Stimulated activated CD4-positive, alpha-beta T cell treated with anti-CD3 and anti-CD28 coated beads, Interleukin-15, amount 100 ng/mL, for 1 hour (primary cell): ENCODE results near the gene PDE4A.
"Not testable (repeated sequence)": the region's sequence is repeated elsewhere in the genome, so short reads cannot be mapped to it uniquely, and the experiment has no call there.

Experiments used
- DNase-seq, 2 donors: peaks; one replicate each; pipeline ENCODE4 v3.0.0-alpha.2; 2020; ENCODE audit warnings: low read depth in 1 of 2, low spot score in 1 of 2

Gene PDE4A

GRCh38 chr19:10403137-10404021 lies 17.0 kb upstream of the PDE4A start, which contains the start of gene CDC37:
CDC37 (minus strand) TSS chr19:10403542; CDS start chr19:10403479, 63 bp downstream.
- peak; percentile 96 to 98 for DNase-seq

DNA sequence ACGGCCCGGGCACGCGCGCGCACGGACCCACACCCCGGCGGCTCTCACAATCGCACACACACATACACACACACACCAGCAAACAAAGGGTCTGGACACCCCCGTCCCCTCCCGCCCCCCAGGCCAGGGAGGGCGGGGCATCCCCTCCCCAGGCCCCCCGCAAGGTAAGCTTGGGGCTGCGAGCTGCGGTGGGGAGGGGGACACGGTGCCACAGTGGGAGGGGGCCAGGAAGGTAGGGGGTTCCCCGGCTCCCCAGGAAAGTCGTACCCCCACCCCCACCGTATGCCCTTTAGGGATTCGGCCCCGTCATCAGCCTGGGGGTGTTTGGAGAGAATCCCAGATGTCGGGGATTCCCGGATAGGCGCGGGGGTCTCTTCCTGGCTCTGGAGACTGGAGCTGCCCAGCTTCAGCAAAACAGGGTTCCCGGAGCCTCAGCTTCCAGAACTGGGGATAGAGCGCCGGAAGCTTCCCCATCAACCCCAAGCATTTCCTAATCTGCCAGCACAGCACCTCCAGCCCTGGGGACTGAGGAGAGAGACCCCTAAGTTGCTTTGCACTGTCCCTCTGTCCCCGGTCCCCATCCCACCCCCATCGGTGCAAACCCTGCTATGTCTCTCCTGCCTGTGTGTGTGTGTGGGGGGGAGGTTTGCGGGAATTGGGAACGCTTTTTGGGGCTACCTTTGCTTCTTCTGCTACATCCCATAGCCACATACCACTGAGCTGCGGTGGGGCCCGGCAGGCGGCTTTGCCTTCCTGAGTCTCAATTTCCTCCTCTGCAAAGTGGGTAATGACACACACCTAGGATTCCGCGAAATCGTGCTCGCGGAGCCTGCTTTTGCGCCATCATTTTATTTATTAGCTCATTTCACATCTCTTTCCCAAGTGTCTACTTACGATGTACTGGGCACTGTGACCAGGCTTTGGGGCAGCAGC lies 15.2 kb upstream of the PDE4A start:
- DNase-seq = no peak

DNA sequence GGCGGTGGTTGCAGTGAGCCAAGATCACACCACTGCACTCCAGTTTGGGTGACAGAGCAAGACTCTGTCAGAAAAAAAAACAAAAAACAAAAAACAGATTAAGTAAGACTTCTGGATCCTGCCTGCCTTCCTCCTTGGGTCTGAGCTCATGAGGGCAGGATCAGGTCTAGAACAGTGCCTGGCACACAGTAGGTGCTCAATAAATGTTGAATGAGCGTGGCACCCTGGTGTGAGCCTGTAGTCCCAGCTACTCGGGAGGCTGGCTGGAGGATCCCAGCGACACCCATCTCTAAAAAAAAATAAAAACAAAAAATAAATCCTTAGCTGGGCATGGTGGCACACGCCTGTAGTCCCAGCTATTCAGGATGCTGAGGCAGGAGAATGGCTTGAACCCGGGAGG lies 14.1 kb upstream of the PDE4A start:
- DNase-seq = no peak

DNA sequence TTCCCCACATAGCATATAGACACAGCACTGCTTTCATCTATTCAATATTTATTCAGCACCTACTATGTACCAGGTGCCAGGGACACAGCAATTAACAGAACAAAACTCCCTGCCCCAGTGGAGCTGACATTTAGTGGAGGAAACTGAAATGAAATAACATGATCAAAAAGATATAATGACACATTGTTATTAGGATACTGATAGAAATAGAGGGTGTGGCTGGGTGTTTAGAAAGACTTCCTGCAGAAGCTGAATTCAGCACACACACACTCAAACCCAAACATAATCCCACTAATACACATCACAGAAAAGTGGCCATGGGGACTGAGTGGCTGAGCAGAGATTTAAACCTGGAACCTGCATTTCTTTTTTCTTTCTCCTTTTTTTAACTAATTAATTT lies 13.2 kb upstream of the PDE4A start:
- DNase-seq = no peak

GRCh38 chr19:10408511-10409283 lies 11.6 kb upstream of the PDE4A start:
- no peak for DNase-seq

- not testable (repeated sequence) for DNase-seq
These were observed 9.1 kb upstream of the PDE4A start for GRCh38 chr19:10411224-10411623.

- DNase-seq = no peak
These were observed 7.9 kb upstream of the PDE4A start for GRCh38 chr19:10412257-10412977.

DNA sequence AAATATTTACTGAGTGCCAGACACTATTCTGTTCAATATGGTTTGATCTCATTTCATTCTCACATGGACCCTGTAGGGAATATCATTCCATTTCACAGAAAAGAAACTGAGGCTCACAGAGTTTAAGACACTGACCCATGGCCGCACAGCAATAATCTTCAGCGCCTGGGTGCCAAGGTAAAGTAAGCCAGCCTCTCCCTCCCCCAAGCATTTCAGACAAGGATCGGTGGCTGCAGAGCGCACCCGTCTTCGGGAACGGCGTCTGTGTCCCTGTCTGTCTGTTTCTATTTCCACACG lies 4.3 kb upstream of the PDE4A start:
- no peak for DNase-seq

DNA sequence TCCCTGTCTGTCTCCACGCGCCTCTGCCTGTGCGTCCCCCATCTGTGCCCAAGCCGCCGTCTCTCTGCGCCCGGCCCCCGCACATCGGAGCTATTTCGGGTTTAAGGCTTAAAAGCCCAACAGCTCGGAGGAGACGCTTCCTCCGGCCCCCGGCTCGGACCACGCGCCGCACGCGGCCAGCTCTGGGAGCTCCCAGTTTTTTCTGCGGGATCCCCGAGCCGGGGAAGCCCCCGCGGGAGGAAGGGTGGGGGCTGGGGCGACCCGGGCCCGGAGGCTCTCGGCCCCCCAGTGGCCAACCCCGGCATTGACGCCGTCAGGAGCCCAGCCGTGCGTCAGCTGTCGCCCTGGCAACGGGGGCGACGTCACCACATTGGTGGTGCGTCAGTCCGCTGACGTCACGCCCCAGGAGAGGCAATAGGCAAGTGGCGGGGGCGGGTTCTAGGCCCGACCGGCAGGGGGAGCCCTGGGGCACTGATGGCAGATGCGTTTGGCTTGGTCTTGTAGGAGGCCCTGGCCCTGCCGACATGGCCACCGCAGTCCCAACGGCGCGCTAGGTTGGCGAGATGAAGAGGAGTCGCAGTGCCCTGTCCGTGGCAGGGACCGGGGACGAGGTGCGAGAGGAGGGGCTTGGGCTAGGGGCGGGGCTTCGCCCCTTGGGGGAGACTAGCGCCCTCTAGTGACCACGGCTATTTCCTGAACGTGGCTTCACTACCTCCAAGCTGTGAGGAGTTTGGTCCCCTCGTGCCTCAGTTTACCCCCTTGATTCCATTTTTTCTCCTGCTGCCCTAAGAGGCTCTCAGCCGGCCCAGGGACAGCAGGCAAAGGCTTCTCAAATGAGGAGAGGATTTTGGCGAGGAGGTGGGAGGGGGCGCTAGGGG lies 3.7 kb upstream of the PDE4A start:
- peak; percentile 83 to 88 for DNase-seq

GRCh38 chr19:10417541-10418234 lies 2.6 kb upstream of the PDE4A start:
- DNase-seq = no peak

DNA sequence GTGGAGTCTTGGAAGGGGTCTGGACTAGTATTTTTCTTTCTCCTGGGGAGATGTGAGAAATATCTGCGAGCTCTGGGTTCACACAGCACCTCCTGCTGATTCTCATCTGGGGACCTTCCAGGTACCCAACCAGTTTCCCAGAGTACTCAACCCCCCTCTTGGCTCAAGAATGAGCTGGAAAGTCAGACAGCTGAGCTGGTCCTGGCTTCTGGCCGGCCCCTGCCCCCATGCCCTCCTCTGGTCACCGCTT lies 2.2 kb upstream of the PDE4A start:
- no peak for DNase-seq

DNA sequence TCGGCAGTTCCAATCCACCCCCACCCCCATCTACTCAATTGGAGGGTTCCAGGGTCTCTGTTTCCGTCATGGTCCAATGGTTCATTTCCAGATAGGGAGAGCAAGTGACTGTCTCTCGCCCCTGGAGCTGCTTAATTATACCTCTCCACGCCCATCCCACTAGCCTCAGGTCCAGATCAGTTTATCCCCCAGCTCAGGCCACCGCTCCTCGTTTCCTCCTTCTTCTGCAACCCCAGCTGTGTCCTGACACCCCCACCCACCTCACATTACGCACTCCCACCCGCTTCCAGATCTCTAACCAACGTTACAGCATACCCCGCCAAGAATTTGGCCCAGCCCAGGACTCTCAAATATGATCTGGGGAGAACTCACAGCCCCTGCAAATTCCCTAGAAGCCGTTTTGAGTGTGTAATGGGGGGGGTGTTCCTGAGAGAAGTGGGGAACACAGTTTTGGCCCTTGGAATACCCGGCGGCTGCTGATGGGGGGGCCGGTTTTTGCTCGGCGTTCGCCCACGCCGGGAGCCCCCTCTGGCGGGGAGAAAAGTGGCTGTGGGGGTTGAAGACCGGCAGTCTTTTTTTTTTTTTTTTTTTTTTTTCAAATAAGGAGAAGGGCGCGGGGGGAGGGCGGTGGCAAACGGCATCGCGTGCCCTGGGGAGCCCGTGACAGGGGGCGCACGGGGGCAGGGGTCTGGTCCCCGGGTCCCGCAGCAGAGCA lies 1.7 kb upstream of the PDE4A start:
- no peak for DNase-seq

GRCh38 chr19:10419200-10419645 lies 1.1 kb upstream of the PDE4A start:
- DNase-seq = no peak

DNA sequence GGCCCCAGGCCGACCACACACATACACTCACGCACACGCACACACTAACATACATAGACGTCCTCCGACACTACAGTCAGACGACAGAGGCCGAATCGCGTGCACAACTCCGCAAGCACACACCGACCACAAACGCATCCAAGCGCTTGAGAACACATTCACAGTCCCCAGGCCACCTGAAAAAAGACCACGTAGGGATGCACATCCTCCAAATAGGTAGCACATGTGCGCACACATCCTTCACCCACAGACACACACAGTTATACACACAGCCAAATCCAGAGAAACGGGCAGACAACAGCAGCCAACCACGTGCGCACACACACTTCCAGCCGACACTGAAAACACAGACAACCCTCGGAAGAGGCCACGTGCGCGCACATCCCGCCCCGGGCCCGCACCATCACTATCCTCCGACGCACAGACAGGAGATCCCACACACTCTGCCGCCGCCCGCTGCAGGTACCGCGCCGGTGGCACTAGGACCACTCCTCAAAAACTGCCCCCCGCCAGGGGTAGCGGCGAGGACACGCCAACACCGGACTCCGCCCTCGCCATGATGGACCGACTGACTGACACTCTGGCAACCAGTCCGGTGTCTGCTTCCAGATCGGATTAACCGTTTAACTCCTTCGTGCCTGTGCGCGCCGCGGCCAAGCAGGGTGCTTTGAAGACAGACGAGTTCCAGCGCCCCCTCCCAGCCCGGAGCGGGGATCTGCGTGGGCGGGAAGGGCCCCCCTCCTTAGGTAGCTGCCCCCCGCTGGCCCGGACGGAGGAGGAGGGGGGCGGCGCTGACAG lies 493 bp upstream of the PDE4A start:
- no peak for DNase-seq

GRCh38 chr19:10421240-10422045 lies 1.1 kb downstream of the PDE4A start:
- no peak for DNase-seq

- DNase-seq = no peak
These were observed 1.7 kb downstream of the PDE4A start for GRCh38 chr19:10422046-10422461.

DNA sequence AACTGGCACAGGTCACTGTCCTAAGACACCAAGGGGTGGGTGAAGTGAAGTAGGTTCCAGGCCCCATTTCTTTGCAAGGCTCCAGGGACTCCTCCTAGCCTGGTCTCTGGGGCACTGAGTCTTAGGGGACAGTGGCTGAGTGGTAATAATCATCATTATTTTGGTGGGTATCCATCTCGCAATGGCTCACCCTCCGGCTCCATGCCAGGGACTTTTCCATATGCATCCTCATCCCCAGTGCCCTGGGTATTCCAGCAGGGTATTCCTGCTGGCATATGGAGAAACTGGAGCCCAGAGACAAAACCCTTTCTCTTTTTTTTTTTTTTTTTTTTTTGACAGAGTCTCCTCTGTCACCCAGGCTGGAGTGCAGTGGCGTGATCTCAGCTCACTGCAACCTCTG lies 2.5 kb downstream of the PDE4A start:
- DNase-seq = no peak
